Effector memory CD4-positive, alpha-beta T cell (primary cell): ENCODE data around the gene WDSUB1.

Source experiments
- DNase-seq, 3 donors: peaks; one replicate each; pipeline ENCODE4 v3.0.0-alpha.2; 2020
- H3K27ac ChIP-seq: 2 replicates; pipeline ENCODE4 v1.7.0; 2013; ENCODE audit warnings: mild to moderate bottlenecking, low read length, moderate library complexity; ENCODE audit not compliant: insufficient read depth, poor library complexity, severe bottlenecking
- H3K27me3 ChIP-seq: replicated peaks from 2 replicates; pipeline ENCODE4 v1.7.0; 2013; ENCODE audit warnings: mild to moderate bottlenecking, low read length; ENCODE audit not compliant: insufficient read depth, control insufficient read depth, poor library complexity, severe bottlenecking
- H3K36me3 ChIP-seq: 2 replicates; pipeline ENCODE4 v1.7.0; 2013; ENCODE audit warnings: mild to moderate bottlenecking, low read length, moderate library complexity; ENCODE audit not compliant: control insufficient read depth, insufficient read depth
- H3K4me1 ChIP-seq: 2 replicates; pipeline ENCODE4 v1.7.0; 2013; ENCODE audit warnings: low read length, mild to moderate bottlenecking; ENCODE audit not compliant: control insufficient read depth, insufficient read depth, poor library complexity, severe bottlenecking
- H3K4me3 ChIP-seq: 2 replicates; pipeline ENCODE4 v1.7.0; 2013; ENCODE audit warnings: low read length, low read depth, mild to moderate bottlenecking; ENCODE audit not compliant: insufficient read depth, poor library complexity, severe bottlenecking
- H3K9me3 ChIP-seq: 2 replicates; pipeline ENCODE4 v1.7.0; 2013; ENCODE audit warnings: mild to moderate bottlenecking, low read length, moderate library complexity; ENCODE audit not compliant: control insufficient read depth

WDSUB1 gene

GRCh38 chr2:159225025-159226016 lies 61.2 kb downstream of the WDSUB1 start:
- Histone ChIP-seq H3K4me1 (no peaks in the 10 kb centered on the region), H3K36me3 (no peaks in the 10 kb centered on the region), H3K9me3 (no peaks in the 10 kb centered on the region), H3K4me3 (no peak overlapping the region), H3K27me3 (no peaks in the 10 kb centered on the region), H3K27ac (no peak overlapping the region)
- no peak for DNase-seq

GRCh38 chr2:159224061-159224813 lies 62.3 kb downstream of the WDSUB1 start:
- no peaks in the 10 kb centered on the region for H3K36me3 ChIP-seq
- no peaks in the 10 kb centered on the region for H3K9me3 ChIP-seq
- H3K4me3 ChIP-seq, result no peak overlapping the region
- no peaks in the 10 kb centered on the region for H3K4me1 ChIP-seq
- no peak for DNase-seq
- H3K27me3 ChIP-seq, result no peaks in the 10 kb centered on the region
- no peak overlapping the region for H3K27ac ChIP-seq

- H3K4me1 ChIP-seq, result no peaks in the 10 kb centered on the region
- H3K27me3 ChIP-seq, result no peaks in the 10 kb centered on the region
- H3K36me3 ChIP-seq, result no peaks in the 10 kb centered on the region
- H3K9me3 ChIP-seq, result no peaks in the 10 kb centered on the region
- H3K4me3 ChIP-seq, result no peak overlapping the region
- H3K27ac ChIP-seq, result no peak overlapping the region
- no peak for DNase-seq
Measured at GRCh38 chr2:159219394-159219998, 67.0 kb downstream of the WDSUB1 start.

- Histone ChIP-seq H3K4me1 (no peaks in the 10 kb centered on the region), H3K27me3 (no peaks in the 10 kb centered on the region), H3K4me3 (no peak overlapping the region), H3K9me3 (no peaks in the 10 kb centered on the region), H3K36me3 (no peaks in the 10 kb centered on the region), H3K27ac (no peak overlapping the region)
- no peak for DNase-seq
Measured at GRCh38 chr2:159218389-159218788, 68.1 kb downstream of the WDSUB1 start.

- no peak for DNase-seq
- Histone ChIP-seq H3K36me3 (no peaks in the 10 kb centered on the region), H3K4me3 (no peak overlapping the region), H3K27ac (no peak overlapping the region), H3K9me3 (no peaks in the 10 kb centered on the region), H3K27me3 (no peaks in the 10 kb centered on the region), H3K4me1 (no peaks in the 10 kb centered on the region)
Measured at GRCh38 chr2:159217676-159218075, 68.8 kb downstream of the WDSUB1 start.

- Histone ChIP-seq H3K4me3 (no peak overlapping the region), H3K4me1 (no peaks in the 10 kb centered on the region), H3K36me3 (no peaks in the 10 kb centered on the region), H3K9me3 (no peaks in the 10 kb centered on the region), H3K27me3 (no peaks in the 10 kb centered on the region), H3K27ac (no peak overlapping the region)
- no peak for DNase-seq
Measured at GRCh38 chr2:159215116-159215515, 71.4 kb downstream of the WDSUB1 start.

- Histone ChIP-seq H3K4me1 (no peaks in the 10 kb centered on the region), H3K9me3 (no peaks in the 10 kb centered on the region), H3K4me3 (no peak overlapping the region), H3K27me3 (no peaks in the 10 kb centered on the region), H3K27ac (no peak overlapping the region), H3K36me3 (no peaks in the 10 kb centered on the region)
- DNase-seq, result no peak
Measured at GRCh38 chr2:159214325-159214865, 72.1 kb downstream of the WDSUB1 start.

- H3K27ac ChIP-seq, result no peak overlapping the region
- DNase-seq, result no peak
- no peaks in the 10 kb centered on the region for H3K9me3 ChIP-seq
- no peaks in the 10 kb centered on the region for H3K27me3 ChIP-seq
- no peaks in the 10 kb centered on the region for H3K36me3 ChIP-seq
- no peak overlapping the region for H3K4me3 ChIP-seq
- no peaks in the 10 kb centered on the region for H3K4me1 ChIP-seq
Measured at GRCh38 chr2:159213296-159213695, 73.2 kb downstream of the WDSUB1 start.

- no peak for DNase-seq
- H3K4me1 ChIP-seq, result no peaks in the 10 kb centered on the region
- H3K36me3 ChIP-seq, result no peaks in the 10 kb centered on the region
- no peaks in the 10 kb centered on the region for H3K27me3 ChIP-seq
- H3K27ac ChIP-seq, result no peak overlapping the region
- no peak overlapping the region for H3K4me3 ChIP-seq
- H3K9me3 ChIP-seq, result no peaks in the 10 kb centered on the region
Measured at GRCh38 chr2:159211447-159212396, 74.8 kb downstream of the WDSUB1 start.
